ENCODE measurements around the gene NRL.

NRL gene

GRCh38 chr14:24137529-24138395 is 23.0 kb upstream of the NRL start:
- FAIRE-seq (no peak), DNase-seq (ENCODE audit: insufficient read length, low spot score) (no peak)
- TF ChIP-seq POLR2A (IDR thresholded peaks at IDR 0.05; ENCODE audit: low read depth, low read length) = no peak; the same call in 1 of the 2 replicates

GRCh38 chr14:24136684-24137528 is 22.2 kb upstream of the NRL start:
- TF ChIP-seq POLR2A (IDR thresholded peaks at IDR 0.05; ENCODE audit: low read depth, low read length) = no peak
- no peak for FAIRE-seq

GRCh38 chr14:24135834-24136683 is 21.3 kb upstream of the NRL start, which contains the start of gene PSME1:
Gene PSME1 (plus strand): TSS chr14:24136194. CDS start chr14:24136263, 69 bp downstream.
- DNase-seq (ENCODE audit: insufficient read length, low spot score) (peak; percentile 59), FAIRE-seq (peak; percentile 81)
- TF ChIP-seq POLR2A (IDR thresholded peaks at IDR 0.05; ENCODE audit: low read depth, low read length) = peak; percentile 22; the same call in 1 of the 2 replicates

More at GRCh38 chr14:24136684-24137528, 22.2 kb upstream of the NRL start:
- no peak for DNase-seq (ENCODE audit: insufficient read length, low spot score)

GRCh38 chr14:24135584-24135833 is 20.8 kb upstream of the NRL start:
- no peak for DNase-seq (ENCODE audit: insufficient read length, low spot score)
- no peak for FAIRE-seq
- no peak for TF ChIP-seq POLR2A (IDR thresholded peaks at IDR 0.05; ENCODE audit: low read depth, low read length)

- no peak for TF ChIP-seq POLR2A (IDR thresholded peaks at IDR 0.05; ENCODE audit: low read depth, low read length)
- DNase-seq (ENCODE audit: insufficient read length, low spot score) (no peak), FAIRE-seq (no peak)
These were observed 19.0 kb upstream of the NRL start for GRCh38 chr14:24133735-24134134.

GRCh38 chr14:24132976-24133375 is 18.2 kb upstream of the NRL start:
- TF ChIP-seq POLR2A (IDR thresholded peaks at IDR 0.05; ENCODE audit: low read depth, low read length) = no peak
- FAIRE-seq (no peak), DNase-seq (ENCODE audit: insufficient read length, low spot score) (no peak)

GRCh38 chr14:24132061-24132685 is 17.4 kb upstream of the NRL start:
- FAIRE-seq = no peak
- TF ChIP-seq POLR2A (IDR thresholded peaks at IDR 0.05; ENCODE audit: low read depth, low read length) = no peak
- DNase-seq (ENCODE audit: insufficient read length, low spot score) = no peak

- DNase-seq (ENCODE audit: insufficient read length, low spot score) (no peak), FAIRE-seq (no peak)
- no peak for TF ChIP-seq POLR2A (IDR thresholded peaks at IDR 0.05; ENCODE audit: low read depth, low read length)
These were observed 16.8 kb upstream of the NRL start for GRCh38 chr14:24131549-24131966.

GRCh38 chr14:24130717-24131548 is 16.2 kb upstream of the NRL start:
- FAIRE-seq (no peak), DNase-seq (ENCODE audit: insufficient read length, low spot score) (no peak)
- no peak for TF ChIP-seq POLR2A (IDR thresholded peaks at IDR 0.05; ENCODE audit: low read depth, low read length)

- no peak for TF ChIP-seq POLR2A (IDR thresholded peaks at IDR 0.05; ENCODE audit: low read depth, low read length)
- FAIRE-seq (no peak), DNase-seq (ENCODE audit: insufficient read length, low spot score) (no peak)
These were observed 15.6 kb upstream of the NRL start, which contains the start of gene FITM1 for GRCh38 chr14:24130380-24130716. Gene FITM1 (plus strand): TSS chr14:24130659. CDS start chr14:24131564, 905 bp downstream.

- FAIRE-seq (no peak), DNase-seq (ENCODE audit: insufficient read length, low spot score) (no peak)
- TF ChIP-seq POLR2A (IDR thresholded peaks at IDR 0.05; ENCODE audit: low read depth, low read length) = no peak
These were observed 14.8 kb upstream of the NRL start for GRCh38 chr14:24129410-24129998.

- no peak for TF ChIP-seq POLR2A (IDR thresholded peaks at IDR 0.05; ENCODE audit: low read depth, low read length)
- no peak for FAIRE-seq
- DNase-seq (ENCODE audit: insufficient read length, low spot score) = no peak
These were observed 12.9 kb upstream of the NRL start for GRCh38 chr14:24127673-24128072.

Measured in H54 (cell line).